ENCODE results near the gene RBM19. TPM values are rescaled to one million over a fixed set of nuclear protein-coding genes. Genes with fewer than 3 reads are reported as not detected.

Gene RBM19
- total RNA-seq, 1 donor from 2014 or later = 16.8 TPM

DNA sequence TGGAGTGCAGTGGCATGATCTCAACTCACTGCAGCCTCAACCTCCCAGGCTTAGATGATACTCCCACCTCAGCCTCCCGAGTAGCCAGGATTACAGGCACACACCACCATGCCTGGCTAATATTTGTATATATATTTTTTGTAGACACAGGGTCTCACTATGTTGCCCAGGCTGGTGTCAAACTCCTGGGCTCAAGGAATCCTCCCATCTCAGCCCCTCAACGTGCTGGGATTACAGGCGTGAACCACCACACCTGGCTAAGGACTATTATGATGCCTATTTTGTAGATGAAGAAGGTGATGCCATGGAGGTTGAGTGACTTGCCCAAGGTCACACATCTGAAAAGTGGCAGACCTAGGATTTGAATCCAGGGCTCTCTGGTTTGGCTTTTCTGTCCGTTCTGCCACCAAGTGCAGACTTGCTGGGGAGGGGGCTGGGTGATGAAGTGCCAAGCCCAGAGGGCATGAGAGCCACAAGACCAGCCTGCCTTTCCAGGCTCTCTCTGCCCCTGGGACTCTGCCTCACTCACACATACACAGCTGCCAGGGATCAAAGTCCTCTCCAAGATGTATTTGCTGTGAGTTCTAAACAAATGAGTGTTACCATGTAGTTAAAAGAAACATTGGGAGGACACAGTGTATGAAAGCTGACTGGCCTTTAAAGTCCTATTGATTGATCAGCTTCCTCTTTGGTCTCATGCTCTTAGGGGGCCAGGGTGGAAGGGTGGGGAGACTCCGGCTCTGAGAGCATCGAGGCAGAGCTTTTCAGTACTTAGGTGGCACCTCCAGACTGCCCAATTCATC, 21.3 kb upstream of the RBM19 start:
- no peak for DNase-seq

- DNase-seq = no peak
These were observed 18.3 kb upstream of the RBM19 start for GRCh38 chr12:113984464-113984863.

GRCh38 chr12:113983777-113984448, 17.8 kb upstream of the RBM19 start:
- DNase-seq = no peak

- no peak for DNase-seq
These were observed 17.1 kb upstream of the RBM19 start for GRCh38 chr12:113983265-113983664.

DNA sequence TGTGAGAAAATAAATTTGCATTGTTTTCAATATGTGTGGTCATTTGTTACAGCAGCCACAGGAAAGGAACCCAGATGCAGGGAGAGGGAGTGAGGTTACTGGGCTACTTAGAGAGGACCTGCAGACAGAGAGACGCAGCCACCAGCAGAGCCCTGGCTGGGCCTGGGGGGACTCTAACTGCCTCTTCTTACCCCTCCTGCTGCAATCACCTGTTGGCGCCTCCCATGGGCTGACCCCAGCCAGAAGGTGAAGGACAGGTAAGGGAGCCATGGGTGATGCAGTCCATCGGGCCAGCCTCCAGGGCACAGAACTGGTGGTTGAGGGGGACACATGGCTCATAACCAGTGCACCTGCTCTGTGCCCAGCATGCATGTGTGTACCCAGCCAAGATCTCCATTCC, 15.8 kb upstream of the RBM19 start:
- DNase-seq = no peak

DNA sequence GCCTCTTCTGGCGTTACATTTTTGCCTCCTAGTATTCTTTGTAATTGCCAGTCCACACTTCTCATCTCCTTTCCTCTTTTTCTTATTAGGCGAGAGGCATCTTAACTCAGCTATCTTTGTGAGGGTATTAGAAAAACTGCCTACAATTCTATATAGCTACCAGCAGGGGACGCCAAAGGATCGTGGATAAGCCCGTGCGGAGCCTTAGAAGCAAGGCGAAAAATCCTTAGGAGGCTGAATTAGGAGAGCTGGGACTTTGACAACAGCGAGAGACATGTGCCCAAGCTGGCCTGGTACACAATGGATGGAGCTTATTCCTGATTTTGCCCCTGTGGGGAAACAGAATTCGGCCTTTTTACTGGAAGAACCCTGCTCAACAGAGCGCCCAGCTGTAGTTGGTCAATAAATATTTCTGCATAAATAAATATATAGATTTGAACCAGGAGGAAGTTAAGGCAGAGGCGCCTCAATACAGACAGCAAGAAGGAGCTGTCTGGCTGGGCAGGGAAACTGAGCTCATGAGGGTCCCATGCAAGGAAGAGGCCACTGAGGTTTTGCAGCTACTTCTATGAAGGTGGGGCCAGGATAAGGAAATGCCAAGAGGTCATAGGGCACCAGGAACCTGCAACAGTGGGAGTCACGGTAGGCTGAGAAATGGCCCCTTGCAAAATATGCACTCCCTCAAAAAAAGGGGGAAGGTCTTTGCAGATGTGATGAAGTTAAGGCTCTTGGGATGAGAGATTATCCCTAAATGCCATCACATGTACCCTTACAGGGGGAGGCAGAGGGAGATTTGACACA, 14.6 kb upstream of the RBM19 start:
- DNase-seq = peak; percentile 68

DNA sequence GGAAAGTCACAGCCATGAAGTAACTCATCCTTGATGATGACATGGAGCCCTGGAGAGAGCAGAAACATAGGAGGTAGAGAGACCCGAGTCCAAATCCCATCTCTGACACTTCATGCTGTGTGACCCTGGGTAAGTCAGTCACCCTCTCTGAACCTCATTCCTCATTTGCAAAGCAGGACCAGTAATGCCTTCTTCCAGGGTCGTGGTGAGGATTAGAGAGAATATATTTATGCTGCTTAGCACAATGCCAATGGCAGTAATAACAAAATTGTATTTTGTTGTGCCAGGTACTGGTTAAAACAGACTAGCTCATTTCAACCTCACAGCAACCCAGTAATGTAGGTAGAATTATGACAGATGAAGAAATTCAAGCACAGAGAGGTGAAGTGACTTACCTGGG, 13.9 kb upstream of the RBM19 start:
- no peak for DNase-seq

DNA sequence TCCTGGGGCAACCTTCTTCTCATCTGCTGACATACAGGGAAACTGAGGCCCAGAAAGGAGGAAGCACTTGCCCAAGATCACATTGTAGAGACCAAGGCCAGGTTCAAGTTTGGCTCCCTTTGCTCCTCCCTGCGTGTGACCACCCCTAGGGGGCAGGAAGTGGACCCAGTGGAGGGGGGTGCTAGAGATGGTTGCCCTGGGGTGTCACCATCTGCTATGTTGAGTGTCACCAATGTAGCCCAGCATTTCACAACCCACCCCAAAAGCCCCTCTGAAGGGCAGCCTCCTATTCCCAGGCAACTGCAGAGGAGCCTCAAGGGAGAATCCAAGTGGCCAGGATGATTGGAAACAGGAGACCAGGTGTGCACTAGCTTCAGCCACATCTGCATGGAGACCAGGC, 12.0 kb upstream of the RBM19 start:
- DNase-seq = no peak

DNA sequence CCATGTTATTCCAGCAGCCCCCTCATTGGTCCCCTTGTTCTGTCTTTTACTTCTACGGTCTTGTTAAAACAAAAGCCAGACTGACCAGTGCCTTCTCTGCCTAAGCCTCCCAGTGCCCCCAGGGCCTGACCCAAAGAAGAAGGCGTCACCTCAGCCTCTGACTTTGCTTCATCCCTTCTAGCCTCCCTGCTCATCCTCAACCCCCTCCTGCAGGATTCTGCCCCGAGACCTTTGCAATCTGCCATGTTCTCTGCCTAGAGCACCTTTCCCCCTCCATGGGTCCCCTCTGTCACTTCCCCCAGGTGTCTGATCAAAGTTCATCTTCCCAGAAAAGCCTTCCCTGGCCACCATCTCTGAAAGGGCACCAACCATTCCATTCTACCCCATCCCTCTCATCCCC, 7.9 kb upstream of the RBM19 start:
- no peak for DNase-seq

- no peak for DNase-seq
These were observed 7.2 kb upstream of the RBM19 start for GRCh38 chr12:113973109-113973904.

GRCh38 chr12:113971392-113971791, 5.3 kb upstream of the RBM19 start:
- DNase-seq = no peak

GRCh38 chr12:113970211-113970610, 4.1 kb upstream of the RBM19 start:
- DNase-seq = no peak

DNA sequence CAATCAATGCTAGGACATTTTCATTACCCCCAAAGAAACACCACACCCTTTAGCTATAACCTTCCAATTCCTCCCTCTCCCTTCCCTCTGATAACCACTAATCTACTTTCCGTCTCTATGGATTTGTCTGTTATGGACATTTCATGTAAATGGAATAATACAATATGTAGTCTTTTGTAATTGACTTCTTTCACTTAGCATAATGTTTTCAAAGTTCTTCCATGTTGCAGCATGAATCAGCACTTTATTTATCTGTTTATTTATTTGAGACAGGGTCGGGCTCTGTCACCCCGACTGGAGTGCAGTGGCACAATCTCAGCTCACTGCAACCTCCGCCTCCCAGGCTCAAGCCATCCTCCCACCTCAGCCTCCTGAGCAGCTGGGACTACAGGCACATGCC, 1.2 kb upstream of the RBM19 start:
- DNase-seq = no peak

DNA sequence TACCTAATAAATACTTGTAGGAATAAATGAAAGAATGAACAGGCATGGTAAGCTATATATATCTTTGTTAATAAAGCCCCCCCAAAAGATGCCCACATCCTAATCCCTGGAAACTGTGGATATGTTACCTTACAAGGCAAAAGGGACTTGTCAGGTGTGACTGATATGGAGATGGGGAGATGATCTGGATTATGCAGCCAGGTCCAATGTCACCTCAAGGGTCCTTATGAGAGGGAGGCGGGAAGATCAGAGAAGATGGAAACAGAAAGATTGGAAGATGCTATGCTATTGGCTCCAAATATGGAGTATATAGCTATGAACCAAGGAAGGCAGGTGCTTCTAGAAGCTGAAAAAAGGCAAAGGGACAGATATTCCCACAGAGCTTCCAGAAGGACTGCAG, 3.4 kb downstream of the RBM19 start:
- no peak for DNase-seq

DNA sequence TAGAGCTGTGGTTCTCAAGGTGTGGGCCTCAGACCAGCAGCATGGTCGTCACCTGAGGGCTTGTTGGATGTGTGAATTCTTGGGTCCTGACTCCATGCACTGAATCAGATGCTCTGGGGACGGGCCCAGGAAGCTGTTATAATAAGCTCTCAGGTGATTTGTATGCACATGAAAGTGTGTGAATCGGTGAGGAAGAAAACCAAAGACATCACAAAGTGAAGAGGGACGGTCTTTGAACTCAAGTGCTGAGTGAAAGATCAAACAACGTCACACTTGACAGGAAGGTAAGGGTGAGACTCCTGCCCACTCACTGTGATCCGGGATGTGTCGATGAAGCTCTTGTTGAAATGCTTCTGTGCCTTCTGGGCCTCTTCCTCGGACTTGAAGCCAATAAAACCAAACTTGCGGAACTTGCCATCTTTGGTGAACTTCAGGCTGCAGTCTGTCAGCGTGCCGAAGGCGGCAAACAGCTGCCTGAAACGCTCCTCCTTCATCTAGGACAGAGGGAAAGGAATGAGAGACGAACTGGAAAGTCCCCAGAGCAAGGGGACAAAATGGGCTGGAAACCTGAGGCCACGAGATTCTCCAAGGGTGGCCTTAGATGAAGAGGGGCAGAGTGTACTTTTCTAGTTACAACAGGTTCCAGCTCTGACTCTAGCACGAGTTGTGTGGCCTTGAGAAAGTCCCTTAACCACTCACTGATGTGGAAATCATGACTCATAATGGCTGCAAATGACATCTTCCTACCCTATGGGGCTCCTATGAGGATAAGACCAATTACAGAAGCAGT, 4.0 kb downstream of the RBM19 start:
- no peak for DNase-seq

- DNase-seq = no peak
These were observed 6.1 kb downstream of the RBM19 start for GRCh38 chr12:113960030-113960429.

- no peak for DNase-seq
These were observed 7.0 kb downstream of the RBM19 start for GRCh38 chr12:113959096-113959495.

DNA sequence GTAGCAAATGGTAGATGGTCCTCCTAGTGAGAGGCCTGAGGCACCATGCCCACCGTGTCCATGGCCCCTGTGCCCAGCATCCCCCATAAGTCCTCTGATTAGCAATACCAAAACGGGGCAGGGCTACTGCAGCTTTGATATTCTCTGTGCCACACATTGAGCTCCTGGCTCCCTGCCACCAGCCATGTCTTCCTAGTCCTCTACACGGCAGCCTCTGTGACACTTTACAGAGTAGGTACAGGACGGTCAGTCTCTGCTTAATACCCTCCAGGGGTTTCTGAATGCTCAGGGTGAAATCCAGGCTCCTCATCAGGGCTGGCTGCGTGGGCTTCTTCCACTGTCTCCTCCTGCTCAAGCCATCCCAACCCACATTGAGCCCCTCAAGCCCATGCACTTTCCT, 8.0 kb downstream of the RBM19 start:
- no peak for DNase-seq

GRCh38 chr12:113957627-113958026, 8.5 kb downstream of the RBM19 start:
- no peak for DNase-seq

GRCh38 chr12:113955109-113955970, 10.8 kb downstream of the RBM19 start:
- DNase-seq = no peak
